Heart right ventricle (tissue), 16 donors: ENCODE data around the gene MZT2A. TPM values are rescaled to one million over a fixed set of nuclear protein-coding genes. Genes with fewer than 3 reads are reported as not detected.
"Not testable (repeated sequence)": the region's sequence is repeated elsewhere in the genome, so short reads cannot be mapped to it uniquely, and the experiment has no call there.

Experiments used
- ATAC-seq, 8 donors: fragments of 200-7000 bp; cut with Tn5 transposase; one replicate each; pipeline ENCODE4 v1.9.1; 2020; ENCODE audit warnings: mild to moderate bottlenecking in 8 of 8, moderate library complexity in 8 of 8, moderate number of reproducible peaks in 1 of 8
- DNase-seq, 2 donors: peaks; one replicate each; pipeline ENCODE4 v3.0.0-alpha.2; 2020
- H3K27ac ChIP-seq, 10 donors: fragments of 200-600 bp; sonication (generic) in 2 of 10; one replicate each; pipeline versions ENCODE4 v1.5.0 to v1.8.0; 2020 to 2022; ENCODE audit warnings: mild to moderate bottlenecking in 3 of 10
- H3K27me3 ChIP-seq, 7 donors: fragments of 200-600 bp; one replicate each; pipeline ENCODE4 v1.8.0; 2021 to 2022; ENCODE audit warnings: mild to moderate bottlenecking in 2 of 7
- H3K36me3 ChIP-seq, 9 donors: fragments of 200-600 bp; sonication (generic) in 1 of 9; one replicate each; pipeline versions ENCODE4 v1.5.0 to v1.8.0; 2020 to 2022; ENCODE audit warnings: mild to moderate bottlenecking in 2 of 9
- H3K4me1 ChIP-seq, 9 donors: fragments of 200-600 bp; sonication (generic) in 1 of 9; one replicate each; pipeline versions ENCODE4 v1.5.0 to v1.8.0; 2020 to 2022; ENCODE audit warnings: mild to moderate bottlenecking in 4 of 9
- H3K4me3 ChIP-seq, 10 donors: fragments of 200-600 bp; sonication (generic) in 2 of 10; one replicate each; pipeline versions ENCODE4 v1.5.0 to v1.8.0; 2020 to 2022; ENCODE audit warnings: mild to moderate bottlenecking in 7 of 10, moderate library complexity in 2 of 10
- H3K9me3 ChIP-seq, 11 donors: fragments of 200-600 bp in 10 of 11; sonication (generic) in 2 of 11; one replicate each; pipeline versions ENCODE4 v1.5.0 to v1.8.0; 2013 to 2022; ENCODE audit warnings: mild to moderate bottlenecking in 2 of 11, control low read depth in 1 of 11, moderate library complexity in 1 of 11
- WGBS, 2 donors: extraction: QIAGEN DNeasy Blood & Tissue Kit; methylation state at CpG; one replicate each; pipeline ENCODE4 v1.1.7; 2013; ENCODE audit warnings: inconsistent platforms in 1 of 2; 5-methylcytosine and 5-hydroxymethylcytosine counted together
- intact Hi-C, 10 donors: fragments of 100-400 bp; cut with DNase I; formaldehyde crosslinking; loops; one replicate each; pipeline versions ENCODE4 v1.11.1 to v1.14.2; 2022
- polyA plus RNA-seq, 2 donors: library from polyadenylated mRNA; stranded (reverse); fragments of 200-250 nt; gene quantifications; one replicate each; pipeline ENCODE4 v1.2.3, GENCODE V29; 2013
- total RNA-seq, 10 donors: library from RNA; stranded (reverse); fragmentation: NEBNext Ultra II Directional in 3 of 10; extraction: Animal tissue kit (Norgen Biotek cat#: 25700) in 3 of 10; gene quantifications; one replicate each; pipeline versions ENCODE4 v1.2.1 to v1.2.4, GENCODE V29; 2021 to 2023
- TF ChIP-seq, protein P1 (sequence below), 9 donors: fragments of 200-600 bp; sonication (generic) in 2 of 9; IDR thresholded peaks; one replicate each; pipeline versions ENCODE4 v1.5.0 to v1.8.0; 2021 to 2022; ENCODE audit warnings: antibody characterized with exemption in 9 of 9, mild to moderate bottlenecking in 5 of 9, moderate library complexity in 1 of 9
- donor health status: Arrhythmogenic right ventricular cardiomyopathy.
- donor health status: ischemic (EF 13 %, LVEDD 7.1; RV severe dilation, severe dysfunction).
- donor health status: healthy with polysubstance abuse.
- donor health status: DM: no; HTN: yes; CAD: no.
- donor health status: DM: no; HTN: no; CAD: no.
- donor health status: ischemic (EF 25% LVEDD 6.9; RV normal size, moderate dysfunction).
- donor health status: ischemic (EF 25% LVEDD 5.7; RV mildly dilated, moderate dysfunction).
- donor health status: healthy.
- donor health status: DM: yes; HTN: yes; CAD: no.
- donor health status: Ischemic cardiomyopathy.
- donor health status: ischemic (EF 35%, LVEDD 5.7; RV mildly dilated, moderate dysfunction).
- donor health status: nonischemic (EF 11% LVEDD 7.7; RV severe dilation, severe dysfunction).
- donor health status: DM: yes; HTN: yes; CAD: no.
- donor health status: PGD.
- donor health status: ischemic (EF 29% LVEDD 5.4; RV normal size, mild dysfunction).
- donor health status: nonischemic (EF 23%, LVEDD 6.1; RV moderate dilation, normal function).

The MZT2A gene
- total and polyA plus RNA-seq, 12 donors, result 114 to 674 (median 221) TPM

DNA sequence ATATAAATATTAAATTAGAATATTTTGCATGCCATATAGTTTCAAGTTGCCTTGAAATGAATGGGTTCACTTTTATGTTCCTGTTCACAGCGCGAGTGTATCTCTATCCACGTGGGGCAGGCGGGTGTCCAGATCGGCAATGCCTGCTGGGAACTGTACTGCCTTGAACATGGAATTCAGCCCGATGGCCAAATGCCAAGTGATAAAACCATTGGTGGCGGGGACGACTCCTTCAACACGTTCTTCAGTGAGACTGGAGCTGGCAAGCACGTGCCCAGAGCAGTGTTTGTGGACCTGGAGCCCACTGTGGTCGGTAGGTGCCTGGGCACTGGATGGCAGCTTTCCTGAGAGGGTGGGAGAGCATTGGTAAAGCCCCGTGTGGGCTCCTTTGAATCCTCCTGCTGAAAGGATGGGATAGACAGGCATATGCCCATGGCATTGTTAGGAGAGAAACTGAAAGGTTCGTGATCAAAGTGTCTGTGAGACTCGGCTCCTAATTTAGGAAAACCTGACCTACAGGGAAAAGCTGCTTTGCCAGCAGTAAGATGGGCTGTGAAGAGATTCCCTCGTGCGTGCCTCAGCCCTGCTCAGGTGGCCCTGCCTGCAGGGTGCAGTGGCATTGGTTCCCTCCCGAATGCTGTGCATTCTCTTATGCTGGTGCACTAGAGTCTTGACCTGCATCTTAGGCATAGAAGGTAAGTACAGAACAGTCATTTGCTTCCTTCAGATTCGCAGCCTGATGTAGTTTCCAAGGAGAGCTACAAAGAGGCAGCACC is 13.9 kb downstream of the MZT2A start:
- WGBS, 2 donors, result 45 to 55% methylated on average over 15 to 16 of the region's 18 CpGs
- H3K4me1 ChIP-seq, H3K36me3 ChIP-seq, H3K4me3 ChIP-seq, intact Hi-C loops, H3K27me3 ChIP-seq, H3K9me3 ChIP-seq: not testable (repeated sequence)
- DNase-seq (peak; percentile 47 to 84), ATAC-seq (peak; percentile 81 to 95 (median 90))
- peak overlapping the region in 7 of 10 donors; percentile 31 to 77 (median 43) for H3K27ac ChIP-seq

DNA sequence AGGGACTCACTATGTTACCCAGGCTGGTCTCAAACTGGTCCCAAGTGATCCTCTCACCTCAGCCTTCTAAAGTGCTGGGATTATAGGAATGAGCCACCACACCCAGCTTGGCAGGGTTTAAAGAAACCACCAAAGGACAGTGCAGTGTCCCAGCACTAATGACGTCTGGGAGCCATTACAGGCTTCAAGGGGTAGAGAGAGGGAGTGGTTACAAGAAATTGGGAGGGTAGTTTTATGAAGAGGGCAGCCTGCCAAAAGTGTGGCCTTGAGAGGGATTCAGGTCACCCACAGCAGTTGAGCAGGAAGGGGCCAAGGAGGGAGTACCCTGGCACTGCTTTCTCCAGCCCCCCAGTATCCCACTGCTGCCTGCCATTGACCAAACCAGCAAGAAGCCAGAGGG is 15.0 kb downstream of the MZT2A start:
- H3K4me1 ChIP-seq, H3K27me3 ChIP-seq, intact Hi-C loops, H3K9me3 ChIP-seq, DNase-seq, H3K4me3 ChIP-seq, H3K36me3 ChIP-seq: not testable (repeated sequence)
- H3K27ac ChIP-seq, result peak overlapping the region in 2 of 10 donors; percentile 28 to 56
- peak in 3 of 8 donors; percentile 4 to 37 (median 23) for ATAC-seq
- WGBS, 2 donors, result 22 to 40% methylated on average over 1 of the region's 1 CpG

DNA sequence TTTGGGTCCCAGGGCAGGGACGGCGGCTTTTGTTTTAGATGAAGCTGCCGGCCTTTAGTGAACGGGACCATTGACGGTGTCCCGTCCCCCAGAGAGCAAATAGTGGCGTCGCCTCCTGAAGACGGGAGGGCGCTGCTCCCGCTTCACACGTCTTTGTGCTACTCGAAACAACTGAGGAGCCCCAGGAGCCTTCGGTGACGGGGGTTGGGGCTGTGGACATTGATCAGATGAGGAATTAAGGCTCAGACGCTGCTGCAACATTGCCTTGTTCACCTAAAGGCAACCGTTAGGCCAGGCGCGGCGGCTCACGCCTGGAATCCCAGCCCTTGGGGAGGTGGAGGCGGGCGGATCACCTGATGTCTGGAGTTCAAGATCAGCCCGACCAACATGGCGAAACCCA is 15.8 kb downstream of the MZT2A start:
- H3K4me1 ChIP-seq, intact Hi-C loops, H3K9me3 ChIP-seq, H3K27me3 ChIP-seq, DNase-seq, H3K36me3 ChIP-seq, H3K27ac ChIP-seq, ATAC-seq, H3K4me3 ChIP-seq: not testable (repeated sequence)
- 98 to 99% methylated on average over 24 to 25 of the region's 25 CpGs for WGBS, 2 donors

DNA sequence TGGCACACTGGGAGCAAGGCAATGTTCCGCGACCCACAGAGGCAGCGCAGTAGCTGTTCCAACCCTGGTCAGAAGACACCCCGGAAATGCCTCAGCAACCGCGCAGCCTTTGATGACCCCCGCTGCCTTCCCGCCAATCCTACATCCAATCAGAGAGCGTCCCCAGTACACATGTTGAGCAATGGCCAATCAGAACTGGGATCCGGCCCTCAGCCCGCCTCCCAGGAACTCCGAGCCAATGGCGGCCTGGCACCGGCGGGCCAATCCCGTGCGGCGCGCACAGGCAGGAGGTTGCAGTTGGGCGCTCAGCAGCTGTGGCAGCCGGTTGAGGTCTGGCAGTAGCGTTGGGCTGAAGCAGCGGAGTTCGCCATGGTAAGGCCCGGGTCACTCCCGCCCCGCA is 16.4 kb downstream of the MZT2A start, which contains the start of gene TUBA3D:
Gene TUBA3D (plus strand): TSS at position 289 of the 400 bp plus-strand sequence. CDS start 81 bp downstream, at position 370.
- intact Hi-C loops, result no loop called here
- Histone ChIP-seq H3K4me1 (peaks cover 0 to 10% (median 0%) of the 10 kb centered on the region in 9 donors), H3K27ac (peak within 1 kb of the TSS in 1 of 10 donors; percentile 56), H3K36me3 (no peaks in the 10 kb centered on the region), H3K27me3 (no peaks in the 10 kb centered on the region), H3K4me3 (no peak within 1 kb of the TSS), H3K9me3 (no peaks in the 10 kb centered on the region)
- no peak for ATAC-seq
- 95 to 96% methylated on average over 27 of the region's 27 CpGs for WGBS, 2 donors
- TF ChIP-seq, protein P1, sequence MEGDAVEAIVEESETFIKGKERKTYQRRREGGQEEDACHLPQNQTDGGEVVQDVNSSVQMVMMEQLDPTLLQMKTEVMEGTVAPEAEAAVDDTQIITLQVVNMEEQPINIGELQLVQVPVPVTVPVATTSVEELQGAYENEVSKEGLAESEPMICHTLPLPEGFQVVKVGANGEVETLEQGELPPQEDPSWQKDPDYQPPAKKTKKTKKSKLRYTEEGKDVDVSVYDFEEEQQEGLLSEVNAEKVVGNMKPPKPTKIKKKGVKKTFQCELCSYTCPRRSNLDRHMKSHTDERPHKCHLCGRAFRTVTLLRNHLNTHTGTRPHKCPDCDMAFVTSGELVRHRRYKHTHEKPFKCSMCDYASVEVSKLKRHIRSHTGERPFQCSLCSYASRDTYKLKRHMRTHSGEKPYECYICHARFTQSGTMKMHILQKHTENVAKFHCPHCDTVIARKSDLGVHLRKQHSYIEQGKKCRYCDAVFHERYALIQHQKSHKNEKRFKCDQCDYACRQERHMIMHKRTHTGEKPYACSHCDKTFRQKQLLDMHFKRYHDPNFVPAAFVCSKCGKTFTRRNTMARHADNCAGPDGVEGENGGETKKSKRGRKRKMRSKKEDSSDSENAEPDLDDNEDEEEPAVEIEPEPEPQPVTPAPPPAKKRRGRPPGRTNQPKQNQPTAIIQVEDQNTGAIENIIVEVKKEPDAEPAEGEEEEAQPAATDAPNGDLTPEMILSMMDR (IDR thresholded peaks at IDR 0.05), result no peak
- no peak for DNase-seq

DNA sequence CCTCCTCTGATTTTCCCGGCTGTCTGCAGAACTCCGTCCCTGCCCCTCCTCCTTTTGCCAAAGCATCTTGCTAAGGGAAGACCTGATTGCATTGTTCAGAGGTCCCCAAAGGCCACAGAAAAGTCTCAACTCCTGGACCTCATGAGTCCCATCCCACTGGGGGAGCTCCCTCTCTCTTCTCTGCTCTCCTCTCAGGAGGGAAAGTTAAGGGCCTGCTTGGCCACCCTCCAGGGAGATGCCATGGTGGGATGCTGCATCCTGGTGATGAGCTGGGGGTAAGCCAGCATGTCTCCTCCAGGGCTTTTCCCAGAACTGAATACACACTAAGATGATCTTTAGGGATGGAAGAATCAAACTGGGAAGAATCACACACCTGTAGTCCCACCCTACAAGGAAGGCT is 18.9 kb downstream of the MZT2A start:
- H3K27ac ChIP-seq, H3K27me3 ChIP-seq, ATAC-seq, intact Hi-C loops, H3K9me3 ChIP-seq, H3K4me3 ChIP-seq, DNase-seq, H3K4me1 ChIP-seq, H3K36me3 ChIP-seq: not testable (repeated sequence)
- WGBS, 2 donors, result 94 to 97% methylated on average over 2 of the region's 2 CpGs

DNA sequence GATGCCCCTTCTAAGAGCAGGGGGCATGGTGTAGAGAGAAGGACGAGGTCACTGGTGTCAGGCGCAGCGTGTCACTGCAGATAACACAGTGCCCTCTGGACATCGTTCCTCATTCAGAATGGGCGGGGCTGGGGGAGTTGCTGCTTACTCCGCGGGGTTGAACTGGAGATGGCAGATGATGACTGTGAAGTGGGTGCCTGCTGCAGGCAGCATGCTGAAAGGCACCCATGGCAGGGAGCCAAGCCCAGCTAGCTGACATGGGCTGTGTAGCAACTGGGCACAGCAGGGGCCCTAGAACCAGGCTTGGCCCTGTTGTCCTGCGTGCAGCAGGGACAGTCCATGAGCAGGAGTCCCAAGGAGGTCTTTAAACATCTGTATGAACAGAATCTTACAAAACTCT is 20.6 kb downstream of the MZT2A start:
- peak; percentile 76 to 94 (median 92) for ATAC-seq
- WGBS, 2 donors, result 42 to 46% methylated on average over 3 to 6 of the region's 8 CpGs
- H3K4me1 ChIP-seq, H3K4me3 ChIP-seq, H3K36me3 ChIP-seq, H3K27me3 ChIP-seq, H3K9me3 ChIP-seq, intact Hi-C loops: not testable (repeated sequence)
- peak overlapping the region in 2 of 10 donors; percentile 27 to 65 for H3K27ac ChIP-seq
- DNase-seq, result peak; percentile 58 to 83
- TF ChIP-seq, protein P1 (IDR thresholded peaks at IDR 0.05), result peak in 2 of 9 donors; percentile 10 to 11

DNA sequence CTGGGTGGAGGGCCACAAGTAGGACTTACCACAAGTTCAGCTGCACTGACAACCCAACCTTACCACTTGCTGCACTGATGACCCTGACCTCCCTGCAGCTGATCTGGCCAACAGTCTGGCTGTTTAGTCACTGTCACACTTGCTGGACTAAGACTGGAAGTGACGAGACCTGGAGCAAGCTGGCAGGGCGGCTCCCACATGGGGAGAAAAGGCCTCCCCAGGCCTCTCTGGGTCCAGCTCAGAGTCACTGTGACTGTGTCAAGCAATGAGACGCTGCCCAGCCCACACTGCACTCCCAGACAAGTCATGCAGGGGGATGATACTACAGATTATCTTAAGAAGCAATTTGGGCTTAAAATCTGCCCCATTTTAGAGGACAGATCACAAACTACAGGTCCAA is 21.3 kb downstream of the MZT2A start:
- H3K4me3 ChIP-seq, intact Hi-C loops, H3K9me3 ChIP-seq, DNase-seq, H3K36me3 ChIP-seq, H3K27me3 ChIP-seq, H3K4me1 ChIP-seq: not testable (repeated sequence)
- 79 to 95% methylated on average over 3 of the region's 3 CpGs for WGBS, 2 donors
- peak overlapping the region in 1 of 10 donors; percentile 65 for H3K27ac ChIP-seq
- ATAC-seq, result peak in 3 of 8 donors; percentile 41 to 49 (median 45)

DNA sequence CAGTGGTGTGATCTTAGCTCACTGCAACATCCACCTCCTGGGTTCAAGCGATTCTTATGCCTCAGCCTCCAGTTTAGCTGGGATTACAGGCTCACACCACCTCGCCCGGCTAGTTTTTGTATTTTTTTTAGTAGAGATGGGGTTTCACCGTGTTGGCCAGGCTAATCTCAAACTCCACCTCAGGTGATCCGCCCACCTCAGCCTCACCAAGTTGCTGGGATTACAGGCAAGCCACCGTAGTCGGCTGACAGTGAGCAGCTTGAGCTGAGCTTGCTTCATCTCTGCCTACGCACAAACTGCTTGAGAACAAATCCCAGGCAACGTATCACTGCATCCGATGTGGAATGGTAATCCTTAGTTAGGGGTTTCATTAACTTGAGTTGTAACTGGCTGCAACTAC is 24.5 kb downstream of the MZT2A start:
- 81 to 82% methylated on average over 10 of the region's 10 CpGs for WGBS, 2 donors
- H3K9me3 ChIP-seq, ATAC-seq, H3K27ac ChIP-seq, H3K27me3 ChIP-seq, H3K4me3 ChIP-seq, H3K4me1 ChIP-seq, H3K36me3 ChIP-seq, DNase-seq, intact Hi-C loops: not testable (repeated sequence)

DNA sequence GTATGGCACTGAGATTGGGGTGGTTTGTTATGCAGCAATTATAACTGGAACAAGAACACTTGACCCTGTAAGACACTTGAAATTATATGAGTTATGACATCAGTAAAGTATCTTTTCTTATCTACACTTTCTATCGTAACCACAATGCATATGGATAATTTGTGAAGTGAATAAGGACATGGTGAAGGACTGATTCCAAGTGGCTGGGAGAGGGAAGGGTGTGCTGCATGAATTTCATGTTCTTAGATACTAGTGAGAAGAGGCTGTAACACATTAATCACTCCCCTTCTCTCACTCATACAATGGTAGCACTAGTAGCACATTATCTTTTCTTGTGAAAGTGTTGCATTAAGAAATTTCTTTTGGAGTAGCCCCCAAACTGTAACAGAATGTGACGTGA is 37.3 kb downstream of the MZT2A start:
- 53 to 65% methylated on average over 1 to 2 of the region's 2 CpGs for WGBS, 2 donors
- H3K4me3 ChIP-seq, ATAC-seq, H3K4me1 ChIP-seq, H3K9me3 ChIP-seq, H3K36me3 ChIP-seq, H3K27ac ChIP-seq, DNase-seq, intact Hi-C loops: not testable (repeated sequence)
- peaks cover 0 to 27% (median 4%) of the 10 kb centered on the region in 7 donors for H3K27me3 ChIP-seq
